ENCODE results near the gene RTN1.

The RTN1 gene

DNA sequence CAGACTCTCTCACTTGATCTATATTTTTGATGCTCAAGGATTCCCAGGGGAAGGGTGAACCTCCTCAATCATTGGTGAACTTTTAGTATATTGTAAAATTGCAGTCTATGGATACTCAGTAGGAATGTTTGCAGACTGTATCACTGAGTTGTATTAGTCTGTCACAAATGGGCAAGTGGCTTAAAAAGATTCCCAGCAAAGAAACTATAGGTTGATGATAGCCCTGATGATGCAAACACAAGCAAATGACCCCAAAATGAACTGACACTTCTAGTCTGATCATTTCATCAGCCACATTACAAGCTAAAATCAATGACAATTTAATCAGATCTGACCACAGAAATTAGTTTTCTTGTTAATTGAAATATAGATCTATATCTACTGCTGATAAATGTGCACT is 59.5 kb downstream of the RTN1 start:
- in situ Hi-C loops (cut with MboI; ENCODE audit: low sequenced_read_pairs) = no loop called here

DNA sequence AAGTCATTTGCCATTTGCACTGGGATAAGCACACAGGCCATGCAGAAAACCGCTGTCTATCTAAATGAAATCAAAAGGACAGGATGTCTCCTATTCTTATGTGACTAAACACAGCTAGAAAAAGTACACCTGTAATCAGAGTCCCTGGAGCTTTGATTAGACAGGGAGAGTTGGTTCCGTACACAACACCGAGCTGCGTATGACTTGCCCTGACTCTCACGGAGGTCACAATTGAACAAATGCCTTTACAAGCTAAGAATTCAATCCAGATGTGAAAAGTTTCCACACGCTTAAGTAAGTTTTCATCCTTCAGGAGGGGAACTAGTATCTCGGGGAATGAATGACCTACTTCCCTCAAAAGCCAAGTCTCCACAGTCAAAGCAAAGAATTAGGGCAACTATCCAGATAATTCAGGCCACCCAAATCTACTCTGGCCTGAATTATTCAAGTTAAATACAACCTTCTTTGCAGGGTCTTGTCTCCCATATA is 67.5 kb downstream of the RTN1 start:
- in situ Hi-C loops (cut with MboI; ENCODE audit: low sequenced_read_pairs) = no loop called here

GRCh38 chr14:59788176-59788575 is 82.4 kb downstream of the RTN1 start:
- in situ Hi-C loops (cut with MboI; ENCODE audit: low sequenced_read_pairs) = no loop called here

DNA sequence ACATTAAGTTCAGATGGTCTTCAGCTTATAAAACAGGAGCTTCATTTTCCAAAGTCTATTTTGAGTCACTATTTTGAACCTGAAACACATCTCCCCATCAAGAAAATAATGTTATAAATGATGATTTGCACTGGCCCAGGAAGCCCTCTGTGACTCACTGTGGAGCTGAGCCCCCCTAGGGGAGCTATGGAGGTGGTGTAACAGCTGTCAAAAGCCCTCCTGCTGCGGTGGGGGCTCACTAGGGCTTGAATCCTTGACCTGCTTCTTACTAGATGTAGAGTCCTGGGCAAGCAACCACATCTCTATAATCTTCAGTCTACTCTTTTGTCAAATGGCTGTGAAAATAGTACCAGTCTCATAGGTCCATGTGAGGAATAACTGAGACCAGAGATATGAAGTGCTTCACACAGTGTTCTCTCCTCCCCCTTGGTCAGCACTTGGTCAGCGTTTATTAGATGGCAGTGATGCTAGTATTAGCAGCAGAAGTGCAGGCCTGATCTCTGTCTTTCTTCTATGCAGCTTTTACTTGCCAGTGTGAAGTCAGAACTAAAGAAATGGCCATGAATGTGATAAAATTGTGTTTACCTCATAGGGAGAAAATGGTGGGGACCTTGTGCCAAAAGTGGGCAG is 83.4 kb downstream of the RTN1 start:
- in situ Hi-C loops (cut with MboI; ENCODE audit: low sequenced_read_pairs) = no loop called here

GRCh38 chr14:59785629-59786028 is 84.9 kb downstream of the RTN1 start:
- in situ Hi-C loops (cut with MboI; ENCODE audit: low sequenced_read_pairs) = no loop called here

GRCh38 chr14:59782760-59783159 is 87.8 kb downstream of the RTN1 start:
- in situ Hi-C loops (cut with MboI; ENCODE audit: low sequenced_read_pairs) = no loop called here

- in situ Hi-C loops (cut with MboI; ENCODE audit: low sequenced_read_pairs) = no loop called here
Observed at GRCh38 chr14:59777006-59777579, 93.5 kb downstream of the RTN1 start.

DNA sequence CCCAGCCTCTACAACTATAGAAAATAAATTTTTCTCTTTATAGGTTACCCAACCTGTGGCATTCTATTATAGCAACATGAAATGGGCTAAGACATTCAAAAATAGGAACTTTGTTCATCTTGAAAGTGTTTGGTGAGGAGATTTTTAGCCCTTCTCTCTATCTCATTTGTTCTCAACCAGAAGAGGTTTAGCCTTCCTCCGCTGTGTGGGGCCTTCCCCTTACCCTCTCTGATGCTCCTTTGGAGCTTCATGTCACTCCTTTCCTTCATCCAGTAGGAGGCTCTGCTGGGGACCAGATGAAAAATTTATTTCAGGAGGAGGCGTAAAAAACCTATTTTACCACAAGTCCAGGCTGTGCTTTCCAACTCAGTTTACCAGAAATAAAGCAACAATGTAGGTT is 94.1 kb downstream of the RTN1 start:
- in situ Hi-C loops (cut with MboI; ENCODE audit: low sequenced_read_pairs) = no loop called here

GRCh38 chr14:59772233-59772632 is 98.3 kb downstream of the RTN1 start:
- in situ Hi-C loops (cut with MboI; ENCODE audit: low sequenced_read_pairs) = no loop called here

DNA sequence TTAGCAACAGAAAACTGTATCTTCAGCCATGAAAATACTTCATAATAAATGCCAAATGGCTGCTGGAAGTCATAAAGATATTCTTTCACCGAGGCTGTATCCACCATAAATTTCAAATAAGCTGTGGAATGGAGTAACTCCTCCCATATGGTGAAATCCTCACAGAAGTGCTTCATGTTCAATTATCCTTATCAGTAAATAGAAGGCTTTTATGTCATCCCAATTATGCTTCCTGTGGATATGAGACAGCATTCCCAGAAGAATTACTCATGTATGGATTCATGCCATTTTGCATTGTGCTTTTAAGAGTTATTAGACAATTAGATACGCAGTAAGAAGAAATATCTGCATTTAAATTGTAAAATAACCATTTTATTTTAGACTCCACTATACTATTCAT is 99.0 kb downstream of the RTN1 start:
- in situ Hi-C loops (cut with MboI; ENCODE audit: low sequenced_read_pairs) = no loop called here

- in situ Hi-C loops (cut with MboI; ENCODE audit: low sequenced_read_pairs) = no loop called here
Observed at GRCh38 chr14:59769586-59769985, 101.0 kb downstream of the RTN1 start.

GRCh38 chr14:59768855-59769375 is 101.7 kb downstream of the RTN1 start:
- in situ Hi-C loops (cut with MboI; ENCODE audit: low sequenced_read_pairs) = no loop called here

DNA sequence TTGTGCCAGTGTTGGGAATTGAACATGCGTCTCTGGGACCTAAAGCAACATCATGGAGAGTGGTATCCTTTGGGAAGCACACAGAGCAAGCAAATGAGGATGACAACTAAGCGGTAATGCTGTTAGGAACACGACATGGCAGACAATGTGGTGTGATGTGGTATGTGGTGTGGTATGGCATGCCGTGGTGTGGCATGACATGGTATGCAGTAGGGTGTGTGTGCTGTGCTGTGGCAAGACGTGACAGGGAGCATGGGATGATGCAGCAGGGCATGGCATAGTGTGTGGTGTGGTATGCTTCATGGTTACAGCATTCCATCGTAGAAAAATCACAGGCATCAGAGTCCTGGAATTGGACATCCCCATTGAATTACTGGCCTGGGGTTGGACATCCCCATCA is 108.7 kb downstream of the RTN1 start:
- in situ Hi-C loops (cut with MboI; ENCODE audit: low sequenced_read_pairs) = no loop called here

DNA sequence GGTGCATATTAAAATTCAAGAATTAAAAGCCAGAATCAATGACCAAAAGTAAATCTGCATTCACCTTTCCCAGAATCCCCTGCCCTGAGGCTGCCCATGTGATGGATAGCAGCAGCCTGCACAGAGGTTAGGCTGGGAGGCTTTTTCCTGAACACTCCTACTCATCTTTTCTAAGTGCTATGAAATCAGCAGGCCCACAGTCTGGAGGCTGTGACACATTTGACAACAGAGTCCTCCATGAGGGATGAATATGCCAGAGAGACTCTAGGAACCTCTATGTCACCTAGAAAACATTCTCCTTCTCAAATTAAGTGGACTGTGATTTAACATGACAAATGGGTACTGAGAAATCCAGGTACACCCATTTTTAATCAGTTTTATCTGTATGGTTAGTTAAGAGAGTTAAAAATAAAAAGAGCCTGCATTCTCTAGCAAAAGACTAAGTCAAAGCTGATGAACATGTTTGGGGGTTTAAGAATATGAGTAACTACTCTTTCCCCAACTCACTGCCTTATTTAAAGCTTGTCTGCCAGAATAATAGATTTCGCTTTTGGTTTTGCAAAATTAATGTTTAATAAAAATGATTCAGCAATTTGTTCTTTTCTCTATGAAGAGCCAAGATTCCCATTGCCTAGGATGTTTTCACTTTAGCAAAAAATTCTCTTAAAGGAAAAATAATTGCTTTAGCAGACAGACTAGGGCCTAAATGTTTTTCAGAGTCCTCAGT is 115.0 kb downstream of the RTN1 start:
- in situ Hi-C loops (cut with MboI; ENCODE audit: low sequenced_read_pairs) = no loop called here

DNA sequence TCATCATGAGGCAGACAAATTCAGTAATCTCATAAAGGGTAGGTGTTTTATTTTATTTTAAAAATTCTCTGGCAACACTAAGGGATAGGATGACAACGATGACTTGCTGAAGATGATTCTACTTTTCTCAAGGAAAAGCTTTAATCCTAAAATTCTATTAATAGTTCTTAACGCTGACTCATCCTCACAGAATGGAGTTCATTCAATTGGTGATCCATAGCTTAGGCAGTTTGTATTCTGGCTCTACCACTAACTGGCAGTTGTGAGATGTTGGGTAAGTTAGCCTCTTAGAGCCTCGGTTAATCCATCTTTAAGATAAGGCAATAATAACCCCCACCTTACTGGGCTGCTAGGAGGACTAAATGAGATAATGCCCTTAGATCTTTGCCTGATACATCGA is 116.3 kb downstream of the RTN1 start:
- in situ Hi-C loops (cut with MboI; ENCODE audit: low sequenced_read_pairs) = no loop called here

DNA sequence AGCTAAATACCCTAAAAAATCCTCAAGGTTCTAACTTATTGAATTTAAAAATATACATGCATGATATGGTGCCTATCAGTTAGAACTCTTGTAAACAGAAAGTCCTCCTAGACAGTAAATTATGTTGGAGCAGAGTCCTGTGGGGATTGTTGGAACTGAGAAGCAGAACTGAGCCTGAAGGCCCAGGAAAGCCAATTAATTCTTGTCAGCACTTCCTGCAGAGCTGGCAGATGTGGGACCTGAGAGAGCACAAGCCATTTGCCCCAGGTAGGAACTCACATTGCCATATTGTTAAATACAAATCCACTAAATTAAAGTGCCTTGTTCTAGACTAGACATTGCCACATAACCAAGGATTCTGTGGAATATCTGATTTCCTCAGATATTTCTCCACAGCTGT is 117.1 kb downstream of the RTN1 start:
- in situ Hi-C loops (cut with MboI; ENCODE audit: low sequenced_read_pairs) = no loop called here

DNA sequence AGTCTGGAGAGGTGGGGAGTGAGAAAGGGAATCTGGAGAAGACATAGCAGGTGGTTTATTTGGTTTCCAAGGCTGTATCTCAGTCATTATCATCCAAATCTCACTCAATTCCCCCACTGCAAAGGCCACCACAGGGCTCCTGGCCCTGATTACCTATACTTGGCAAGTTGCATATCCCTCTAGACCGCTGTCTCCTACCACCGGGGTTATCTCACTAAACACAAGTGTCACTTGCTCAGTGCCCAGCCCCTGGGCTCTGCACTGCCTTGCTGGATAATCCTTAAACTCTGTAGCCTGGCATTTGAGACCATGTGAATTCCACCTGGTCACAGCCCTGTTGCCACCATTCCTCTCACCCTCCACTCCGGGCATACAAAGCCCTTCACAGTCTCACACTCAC is 119.0 kb downstream of the RTN1 start:
- in situ Hi-C loops (cut with MboI; ENCODE audit: low sequenced_read_pairs) = no loop called here

DNA sequence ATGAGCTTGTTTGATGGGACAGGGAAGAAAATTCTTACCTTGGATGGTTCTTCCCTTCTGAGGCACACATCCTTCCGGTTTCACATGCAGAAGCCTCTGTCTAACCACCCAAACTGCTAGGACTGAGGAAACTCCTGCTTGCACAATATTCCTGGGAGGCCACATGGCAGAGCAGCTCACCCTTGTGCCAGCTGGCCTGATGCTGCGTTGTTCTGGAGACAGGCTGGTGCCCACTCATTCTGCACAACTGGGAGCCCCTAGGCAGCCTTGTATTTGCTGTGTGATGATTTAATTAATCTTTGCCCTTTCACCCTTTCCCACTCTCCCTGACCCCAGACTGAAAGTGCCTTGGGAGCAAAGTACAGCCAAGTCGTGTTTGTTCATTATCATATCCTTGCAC is 130.8 kb downstream of the RTN1 start:
- in situ Hi-C loops (cut with MboI; ENCODE audit: low sequenced_read_pairs) = no loop called here

DNA sequence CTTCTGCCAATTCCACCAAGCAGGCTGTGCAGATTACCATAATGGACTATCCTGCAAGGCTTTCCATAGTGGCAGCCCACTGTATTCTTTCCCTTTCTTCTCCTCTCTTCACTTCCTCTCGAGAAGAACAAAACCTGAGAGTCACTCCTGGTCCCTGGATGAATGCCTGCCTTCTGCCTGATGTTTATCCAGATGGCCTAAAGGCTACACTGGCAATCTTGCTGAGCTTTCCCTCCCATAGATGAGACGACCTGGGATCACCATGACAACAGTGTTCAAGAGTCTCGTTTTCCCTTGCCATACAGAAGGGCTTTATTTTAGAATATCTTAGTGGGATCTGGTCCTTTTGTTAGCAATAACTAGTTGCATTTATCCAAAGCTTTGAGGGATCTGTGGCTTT is 142.3 kb downstream of the RTN1 start:
- in situ Hi-C loops (cut with MboI; ENCODE audit: low sequenced_read_pairs) = no loop called here

DNA sequence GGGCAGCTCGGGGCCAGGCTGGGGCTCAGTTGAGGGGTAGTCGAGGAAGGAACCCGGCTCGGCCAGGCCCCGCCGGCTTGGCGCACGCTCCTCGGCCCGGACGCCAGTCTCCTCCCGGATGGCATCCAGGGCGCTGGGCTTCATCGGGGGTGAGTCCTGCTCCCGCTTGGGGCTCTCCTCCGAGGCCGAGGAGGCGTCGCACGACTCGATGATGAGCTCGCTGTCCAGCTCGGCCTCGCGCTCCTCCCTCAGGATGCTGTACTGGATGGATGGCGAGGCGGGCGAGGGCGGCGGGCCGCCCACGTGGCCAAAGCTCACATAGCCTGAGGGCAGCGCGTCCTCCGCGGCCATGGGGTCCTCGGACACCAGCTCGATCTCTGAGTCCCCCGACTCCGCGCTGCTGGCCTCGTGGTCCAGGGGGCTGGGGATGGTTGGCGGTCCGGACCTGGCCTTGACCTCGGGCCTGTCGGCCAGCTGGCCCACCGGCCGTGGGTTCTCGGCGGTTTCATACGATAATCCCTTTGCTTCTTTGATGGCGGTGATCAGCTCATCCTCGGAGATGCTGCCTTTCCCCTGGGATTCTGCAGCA is 143.4 kb downstream of the RTN1 start:
- in situ Hi-C loops (cut with MboI; ENCODE audit: low sequenced_read_pairs) = no loop called here

- in situ Hi-C loops (cut with MboI; ENCODE audit: low sequenced_read_pairs) = no loop called here
Observed at GRCh38 chr14:59711080-59711479, 159.5 kb downstream of the RTN1 start.
